GM12878 (cell line): Measurements from ENCODE around the gene KLHL25. TPM values are rescaled to one million over a fixed set of nuclear protein-coding genes. Genes with fewer than 3 reads are reported as not detected.

ENCODE experiments used
- ATAC-seq: fragments of 200-7000 bp; cut with Tn5 transposase; 3 replicates; pipeline ENCODE4 v1.9.1; 2020; ENCODE audit warnings: mild to moderate bottlenecking, moderate library complexity
- BruUV-seq: library from RNA; stranded (reverse); fragments of 400-500 nt; replicated peaks from 2 replicates; lab custom pipeline; 2021; lab: Mats Ljungman, UMichigan
- CTCF ChIA-PET: fragments of 300-600 bp; sonication (Branson Sonifier 250); formaldehyde crosslinking; extraction: SDS; loops from one replicate; lab custom pipeline; 2021; ENCODE audit warnings: inconsistent platforms; lab: Yijun Ruan, JAX
- POLR2A ChIA-PET: fragments of 350-600 bp; formaldehyde crosslinking; extraction: SDS; loops from one replicate; lab custom pipeline; 2021; ENCODE audit warnings: inconsistent platforms; lab: Charles Lee
- RAD21 ChIA-PET: fragments of 300-600 bp; sonication (Branson Sonifier 250); formaldehyde crosslinking; loops from one replicate; lab custom pipeline; 2023; ENCODE audit warnings: antibody characterized with exemption; ENCODE audit not compliant: unreplicated experiment; lab: Charles Lee
- SMC1A ChIA-PET: fragments of 300-600 bp; sonication (Branson Sonifier 250); formaldehyde crosslinking; loops from one replicate; lab custom pipeline; 2023; ENCODE audit not compliant: unreplicated experiment, uncharacterized antibody; lab: Charles Lee
- DNase-seq: peaks from one replicate; pipeline ENCODE4 v3.0.0-alpha.2; 2011; ENCODE audit warnings: low read depth, low spot score
- FAIRE-seq: peaks from 3 replicates; lab custom pipeline; 2011; peaks lifted over from hg19 to GRCh38; lab: Jason Lieb, UNC
- H2AFZ ChIP-seq: 2 replicates; pipeline ENCODE4 v1.6.0; 2011; ENCODE audit warnings: low read depth, low read length, control low read depth; ENCODE audit not compliant: control insufficient read depth
- H3K27ac ChIP-seq: 2 replicates; pipeline ENCODE4 v1.5.1; 2011; ENCODE audit warnings: control low read depth; ENCODE audit not compliant: control insufficient read depth, insufficient read depth
- H3K27me3 ChIP-seq, 2 experiments: replicated peaks in 1 of 2; 2 replicates each; pipeline versions ENCODE4 v1.6.0 to v1.6.1; 2011; ENCODE audit warnings: low read length in 1 of 2; ENCODE audit not compliant: control insufficient read depth in 2 of 2, insufficient read depth in 2 of 2
- H3K36me3 ChIP-seq, 2 experiments: 2 replicates each; pipeline ENCODE4 v1.5.1; 2011; ENCODE audit warnings: low read length in 1 of 2; ENCODE audit not compliant: control insufficient read depth in 2 of 2, insufficient read depth in 2 of 2
- H3K4me1 ChIP-seq: 2 replicates; pipeline ENCODE4 v1.6.1; 2011; ENCODE audit warnings: mild to moderate bottlenecking, low read length, moderate library complexity, mixed read lengths; ENCODE audit not compliant: control insufficient read depth, insufficient read depth
- H3K4me2 ChIP-seq: 2 replicates; pipeline ENCODE4 v1.6.0; 2011; ENCODE audit warnings: control low read depth; ENCODE audit not compliant: control insufficient read depth, insufficient read depth
- H3K4me3 ChIP-seq: fragments of 200-600 bp; sonication (generic); 2 replicates; pipeline ENCODE4 v1.5.1; 2016
- H3K79me2 ChIP-seq: 2 replicates; pipeline ENCODE4 v1.6.0; 2011; ENCODE audit warnings: low read length; ENCODE audit not compliant: control insufficient read depth, insufficient read depth
- H3K9ac ChIP-seq: 2 replicates; pipeline ENCODE4 v1.8.0; 2011; ENCODE audit warnings: low read length, control low read depth, mixed read lengths; ENCODE audit not compliant: control insufficient read depth, insufficient read depth
- H3K9me3 ChIP-seq: replicated peaks from 3 replicates; pipeline ENCODE4 v1.5.1; 2011; ENCODE audit warnings: mild to moderate bottlenecking, low read length; ENCODE audit not compliant: control insufficient read depth, insufficient read depth
- H4K20me1 ChIP-seq: 2 replicates; pipeline ENCODE4 v1.6.0; 2011; ENCODE audit not compliant: control insufficient read depth, insufficient read depth
- CREB1 ChIP-seq: IDR thresholded peaks from 2 replicates; pipeline ENCODE4 v1.6.1; 2012; ENCODE audit warnings: low read depth, mild to moderate bottlenecking, inconsistent platforms
- ETV6 ChIP-seq, 2 experiments: fragments of 450-650 bp in 1 of 2; IDR thresholded peaks in 1 of 2; conservative IDR thresholded peaks in 1 of 2; 2 replicates each; pipeline ENCODE4 v1.6.1; 2014; ENCODE audit warnings: antibody characterized with exemption in 1 of 2, borderline replicate concordance in 1 of 2, low read depth in 1 of 2, mild to moderate bottlenecking in 1 of 2, moderate library complexity in 1 of 2
- FOXK2 ChIP-seq: fragments of 450-650 bp; IDR thresholded peaks from 2 replicates; pipeline ENCODE4 v1.6.1; 2017; ENCODE audit warnings: mild to moderate bottlenecking, moderate library complexity
- HCFC1 ChIP-seq: fragments of 150-350 bp; IDR thresholded peaks from 2 replicates; pipeline ENCODE4 v1.6.1; 2014; ENCODE audit warnings: low read length
- LARP7 ChIP-seq: fragments of 450-650 bp; IDR thresholded peaks from 2 replicates; pipeline ENCODE4 v1.6.1; 2017; ENCODE audit warnings: mild to moderate bottlenecking
- RAD21 ChIP-seq: IDR thresholded peaks from 2 replicates; pipeline ENCODE4 v1.6.1; 2011; ENCODE audit warnings: mild to moderate bottlenecking, low read depth, low read length, moderate library complexity; ENCODE audit not compliant: insufficient read depth
- SIN3A ChIP-seq: IDR thresholded peaks from 2 replicates; pipeline ENCODE4 v1.6.1; 2012; ENCODE audit warnings: low read depth, low read length, improper control_type of control experiment
- YBX1 ChIP-seq: fragments of 450-650 bp; IDR thresholded peaks from 2 replicates; pipeline ENCODE4 v1.6.1; 2016; ENCODE audit warnings: antibody characterized with exemption
- WGBS: methylation state at CpG from one replicate; pipeline ENCODE4 v1.1.6; 2016; ENCODE audit warnings: low lambda C conversion rate; ENCODE audit not compliant: insufficient replicate concordance, insufficient coverage; ENCODE audit errors: missing lambda C conversion rate; 5-methylcytosine and 5-hydroxymethylcytosine counted together
- in situ Hi-C: fragments of 300-500 bp; cut with MboI; formaldehyde crosslinking; loops from 9 replicates; pipeline ENCODE4 v1.14.3; 2018; ENCODE audit warnings: mixed read lengths
- intact Hi-C: fragments of 100-400 bp; cut with micrococcal nuclease; formaldehyde crosslinking; loops from one replicate; pipeline ENCODE4 v1.14.2; 2022; ENCODE audit not compliant: unreplicated experiment
- polyA plus RNA-seq, 11 experiments: library from polyadenylated mRNA; depleted of rRNA in 4 of 11; unstranded in 6 of 11; stranded (reverse) in 5 of 11; fragments of >200 nt; fragmentation: Nextera tagmentation in 4 of 11; fragmentation: Illumina TruSeq in 1 of 11; extraction: Ambion mirVana in 4 of 11; extraction: Trizol in 1 of 11; gene quantifications; 1 replicate in 1 of 11; 2 replicates in 10 of 11; pipeline versions ENCODE4 v1.2.1 to v1.2.3, GENCODE V29; 2011 to 2016; ENCODE audit warnings: inconsistent platforms in 2 of 11, missing spikeins in 2 of 11, low read depth in 1 of 11
- total RNA-seq, 4 experiments: library from RNA; depleted of rRNA in 3 of 4; stranded (reverse); fragments of >200 nt in 3 of 4; fragmentation: Illumina TruSeq in 1 of 4; extraction: Trizol in 1 of 4; gene quantifications; 2 replicates each; pipeline versions ENCODE4 v1.2.1 to v1.2.3, GENCODE V29; 2013 to 2021
- TF ChIP-seq, protein P1 (sequence below): fragments of 150-350 bp; IDR thresholded peaks from 2 replicates; pipeline ENCODE4 v1.6.1; 2016; ENCODE audit warnings: low read depth, low read length
- TF ChIP-seq, protein P2 (sequence below): fragments of 450-650 bp; IDR thresholded peaks from 2 replicates; pipeline ENCODE4 v1.6.1; 2018; ENCODE audit warnings: borderline replicate concordance, mild to moderate bottlenecking; ENCODE audit not compliant: partially characterized antibody

KLHL25 gene
- total and polyA plus RNA-seq, 10 of the 15 experiments (the other 5 are each of a cell fraction or from before 2014, with no cell fraction given), result 0.04 to 3.0 (median 2.1) TPM; not detected in 1

DNA sequence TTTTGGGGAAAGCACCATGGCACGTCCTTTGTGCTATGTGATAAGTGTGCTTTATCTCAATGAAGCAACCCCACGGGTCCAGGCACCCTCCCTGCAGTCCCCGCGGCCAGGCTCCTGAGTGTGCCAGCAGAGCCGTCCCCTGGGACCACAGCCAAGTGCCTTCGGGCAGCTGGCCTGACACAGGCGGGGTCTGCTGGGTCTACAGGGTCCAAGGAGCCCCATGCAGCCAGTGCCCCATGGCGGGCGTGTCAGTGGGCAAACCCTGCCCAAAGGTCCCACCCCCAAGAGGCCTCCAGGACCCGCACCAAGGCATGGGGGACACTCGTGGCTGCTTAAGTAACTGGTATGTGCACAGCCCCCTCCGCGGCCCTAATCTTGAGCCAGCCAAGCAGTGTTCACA lies 35.3 kb downstream of the KLHL25 start:
- Histone ChIP-seq H3K4me2 (no peak overlapping the region), H3K9me3 (no peaks in the 10 kb centered on the region), H2AFZ (no peak overlapping the region), H3K4me1 (no peaks in the 10 kb centered on the region)
- no peak for DNase-seq
- TF ChIP-seq, protein P1, sequence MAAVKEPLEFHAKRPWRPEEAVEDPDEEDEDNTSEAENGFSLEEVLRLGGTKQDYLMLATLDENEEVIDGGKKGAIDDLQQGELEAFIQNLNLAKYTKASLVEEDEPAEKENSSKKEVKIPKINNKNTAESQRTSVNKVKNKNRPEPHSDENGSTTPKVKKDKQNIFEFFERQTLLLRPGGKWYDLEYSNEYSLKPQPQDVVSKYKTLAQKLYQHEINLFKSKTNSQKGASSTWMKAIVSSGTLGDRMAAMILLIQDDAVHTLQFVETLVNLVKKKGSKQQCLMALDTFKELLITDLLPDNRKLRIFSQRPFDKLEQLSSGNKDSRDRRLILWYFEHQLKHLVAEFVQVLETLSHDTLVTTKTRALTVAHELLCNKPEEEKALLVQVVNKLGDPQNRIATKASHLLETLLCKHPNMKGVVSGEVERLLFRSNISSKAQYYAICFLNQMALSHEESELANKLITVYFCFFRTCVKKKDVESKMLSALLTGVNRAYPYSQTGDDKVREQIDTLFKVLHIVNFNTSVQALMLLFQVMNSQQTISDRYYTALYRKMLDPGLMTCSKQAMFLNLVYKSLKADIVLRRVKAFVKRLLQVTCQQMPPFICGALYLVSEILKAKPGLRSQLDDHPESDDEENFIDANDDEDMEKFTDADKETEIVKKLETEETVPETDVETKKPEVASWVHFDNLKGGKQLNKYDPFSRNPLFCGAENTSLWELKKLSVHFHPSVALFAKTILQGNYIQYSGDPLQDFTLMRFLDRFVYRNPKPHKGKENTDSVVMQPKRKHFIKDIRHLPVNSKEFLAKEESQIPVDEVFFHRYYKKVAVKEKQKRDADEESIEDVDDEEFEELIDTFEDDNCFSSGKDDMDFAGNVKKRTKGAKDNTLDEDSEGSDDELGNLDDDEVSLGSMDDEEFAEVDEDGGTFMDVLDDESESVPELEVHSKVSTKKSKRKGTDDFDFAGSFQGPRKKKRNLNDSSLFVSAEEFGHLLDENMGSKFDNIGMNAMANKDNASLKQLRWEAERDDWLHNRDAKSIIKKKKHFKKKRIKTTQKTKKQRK, result no peak
- TF ChIP-seq HCFC1, result no peak
- no peak for TF ChIP-seq ETV6 (conservative IDR thresholded peaks at IDR 0.05 in 1 of 2, IDR thresholded peaks at IDR 0.05 in 1 of 2; ENCODE audit: borderline replicate concordance in 1 of 2, low read depth in 1 of 2)
- TF ChIP-seq LARP7, result no peak
- TF ChIP-seq, protein P2, sequence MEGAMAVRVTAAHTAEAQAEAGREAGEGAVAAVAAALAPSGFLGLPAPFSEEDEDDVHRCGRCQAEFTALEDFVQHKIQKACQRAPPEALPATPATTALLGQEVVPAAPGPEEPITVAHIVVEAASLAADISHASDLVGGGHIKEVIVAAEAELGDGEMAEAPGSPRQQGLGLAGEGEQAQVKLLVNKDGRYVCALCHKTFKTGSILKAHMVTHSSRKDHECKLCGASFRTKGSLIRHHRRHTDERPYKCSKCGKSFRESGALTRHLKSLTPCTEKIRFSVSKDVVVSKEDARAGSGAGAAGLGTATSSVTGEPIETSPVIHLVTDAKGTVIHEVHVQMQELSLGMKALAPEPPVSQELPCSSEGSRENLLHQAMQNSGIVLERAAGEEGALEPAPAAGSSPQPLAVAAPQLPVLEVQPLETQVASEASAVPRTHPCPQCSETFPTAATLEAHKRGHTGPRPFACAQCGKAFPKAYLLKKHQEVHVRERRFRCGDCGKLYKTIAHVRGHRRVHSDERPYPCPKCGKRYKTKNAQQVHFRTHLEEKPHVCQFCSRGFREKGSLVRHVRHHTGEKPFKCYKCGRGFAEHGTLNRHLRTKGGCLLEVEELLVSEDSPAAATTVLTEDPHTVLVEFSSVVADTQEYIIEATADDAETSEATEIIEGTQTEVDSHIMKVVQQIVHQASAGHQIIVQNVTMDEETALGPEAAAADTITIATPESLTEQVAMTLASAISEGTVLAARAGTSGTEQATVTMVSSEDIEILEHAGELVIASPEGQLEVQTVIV, result no peak
- TF ChIP-seq RAD21, result no peak
- no peak for TF ChIP-seq YBX1
- no peak for TF ChIP-seq SIN3A
- no peak for TF ChIP-seq FOXK2
- TF ChIP-seq CREB1, result no peak
- TF ChIP-seq, all 136 proteins: peak for 0
- Histone ChIP-seq H4K20me1 (no peaks in the 10 kb centered on the region), H3K27ac (no peak overlapping the region), H3K36me3 (no peaks in the 10 kb centered on the region; a peak in 1 of 4 replicates), H3K4me3 (no peak overlapping the region), H3K27me3 (no peaks in the 10 kb centered on the region), H3K79me2 (no peaks in the 10 kb centered on the region), H3K9ac (no peak overlapping the region)
- ChIA-PET RAD21 (no interaction called here), POLR2A (no interaction called here), CTCF (no interaction called here), SMC1A (interaction anchor here (1.4 kb wide), 1 partner anchor 9 kb away, joined by 3 read pairs; no protein-coding TSS in a partner anchor)
- no TSS peak for BruUV-seq
- intact Hi-C loops, result no loop called here
- 80% methylated on average over 12 of the region's 13 CpGs for WGBS
- in situ Hi-C loops, result no loop called here
- ATAC-seq (no peak), FAIRE-seq (no peak)
